Measurements from ENCODE around the gene CCR5.
"Not testable (repeated sequence)": the region's sequence is repeated elsewhere in the genome, so short reads cannot be mapped to it uniquely, and the experiment has no call there.

CCR5 gene

GRCh38 chr3:46397111-46397510 lies 26.4 kb downstream of the CCR5 start:
- FAIRE-seq (no peak), DNase-seq (ENCODE audit: insufficient read length, low spot score) (no peak)
- TF ChIP-seq CTCF (IDR thresholded peaks at IDR 0.05; ENCODE audit: insufficient read depth, missing control alignments), result no peak

- no peak for FAIRE-seq
These were observed 27.6 kb downstream of the CCR5 start for GRCh38 chr3:46398186-46398955.

GRCh38 chr3:46399098-46399497 lies 28.4 kb downstream of the CCR5 start:
- TF ChIP-seq CTCF (IDR thresholded peaks at IDR 0.05; ENCODE audit: insufficient read depth, missing control alignments), result no peak
- FAIRE-seq (no peak), DNase-seq (ENCODE audit: insufficient read length, low spot score) (no peak)

More at GRCh38 chr3:46398186-46398955, 27.6 kb downstream of the CCR5 start:
- no peak for DNase-seq (ENCODE audit: insufficient read length, low spot score)
- TF ChIP-seq CTCF (IDR thresholded peaks at IDR 0.05; ENCODE audit: insufficient read depth, missing control alignments), result no peak

- TF ChIP-seq CTCF (IDR thresholded peaks at IDR 0.05; ENCODE audit: insufficient read depth, missing control alignments), result no peak
- FAIRE-seq (no peak), DNase-seq (ENCODE audit: insufficient read length, low spot score) (no peak)
These were observed 28.8 kb downstream of the CCR5 start for GRCh38 chr3:46399557-46399956.

- no peak for TF ChIP-seq CTCF (IDR thresholded peaks at IDR 0.05; ENCODE audit: insufficient read depth, missing control alignments)
- DNase-seq (ENCODE audit: insufficient read length, low spot score), result no peak
- no peak for FAIRE-seq
These were observed 29.4 kb downstream of the CCR5 start for GRCh38 chr3:46400000-46400734.

GRCh38 chr3:46400846-46401245 lies 30.1 kb downstream of the CCR5 start:
- FAIRE-seq (no peak), DNase-seq (ENCODE audit: insufficient read length, low spot score) (no peak)
- no peak for TF ChIP-seq CTCF (IDR thresholded peaks at IDR 0.05; ENCODE audit: insufficient read depth, missing control alignments)

GRCh38 chr3:46401579-46401978 lies 30.8 kb downstream of the CCR5 start:
- DNase-seq (ENCODE audit: insufficient read length, low spot score) (no peak), FAIRE-seq (no peak)
- no peak for TF ChIP-seq CTCF (IDR thresholded peaks at IDR 0.05; ENCODE audit: insufficient read depth, missing control alignments)

- FAIRE-seq; DNase-seq (ENCODE audit: insufficient read length, low spot score): not testable (repeated sequence)
These were observed 32.2 kb downstream of the CCR5 start for GRCh38 chr3:46402902-46403301.
